Measurements from ENCODE around the gene ATAD1.
"Not testable (repeated sequence)": the region's sequence is repeated elsewhere in the genome, so short reads cannot be mapped to it uniquely, and the experiment has no call there.

ATAD1 gene

DNA sequence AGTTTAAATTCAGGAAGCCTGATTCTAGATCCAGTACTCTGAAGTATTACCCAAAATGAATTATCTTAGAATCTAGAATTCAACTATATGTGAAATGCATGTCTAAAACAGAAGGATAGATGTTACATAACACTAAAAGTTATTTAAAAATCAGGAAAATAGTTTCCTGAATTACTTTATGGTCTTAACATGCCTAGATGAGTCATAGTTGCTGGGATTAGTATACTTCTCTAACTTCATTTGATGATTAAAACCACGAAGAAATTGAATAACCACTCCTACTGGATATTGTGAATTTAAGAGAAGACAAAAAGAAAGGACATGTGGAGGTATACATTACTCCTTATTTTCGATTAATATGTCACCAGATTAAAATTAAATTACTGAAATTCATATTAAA is 65.5 kb downstream of the ATAD1 start:
- DNase-seq, result no peak

DNA sequence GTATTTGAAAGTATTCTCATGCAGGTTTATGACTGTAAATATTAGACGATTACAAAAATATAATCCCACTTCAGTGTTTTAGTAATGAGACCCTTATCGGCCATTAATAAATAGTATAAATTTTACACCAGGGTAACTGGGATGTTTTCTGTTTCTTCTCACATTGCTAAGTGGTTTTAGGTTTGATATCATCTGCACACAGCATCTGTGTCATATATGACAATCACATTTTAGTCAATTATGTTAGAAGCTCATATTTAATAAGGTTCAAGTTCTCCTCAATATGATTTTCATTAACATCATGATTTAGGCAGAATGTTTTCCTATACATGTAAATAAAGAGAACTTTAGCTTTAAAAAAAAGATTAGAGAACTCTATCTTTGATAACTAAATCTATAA is 66.8 kb downstream of the ATAD1 start:
- DNase-seq, result no peak

GRCh38 chr10:87750817-87751216 is 67.2 kb downstream of the ATAD1 start:
- no peak for DNase-seq

GRCh38 chr10:87750001-87750671 is 67.9 kb downstream of the ATAD1 start:
- no peak for DNase-seq

DNA sequence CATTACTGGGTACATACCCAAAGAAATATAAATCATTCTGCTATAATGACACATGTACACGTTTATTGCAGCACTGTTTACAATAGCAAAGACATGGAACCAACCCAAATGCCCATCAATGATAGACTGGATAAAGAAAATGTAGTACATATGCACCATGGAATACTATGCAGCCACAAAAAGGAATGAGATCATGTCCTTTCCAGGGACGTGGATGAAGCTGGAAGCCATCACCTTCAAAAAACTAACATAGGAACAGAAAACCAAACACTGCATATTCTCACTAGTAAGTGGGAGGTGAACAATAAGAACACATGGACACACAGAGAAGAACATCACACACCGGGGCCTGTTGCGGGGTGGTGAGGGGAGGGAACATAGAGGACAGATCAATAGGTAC is 69.8 kb downstream of the ATAD1 start:
- not testable (repeated sequence) for DNase-seq

DNA sequence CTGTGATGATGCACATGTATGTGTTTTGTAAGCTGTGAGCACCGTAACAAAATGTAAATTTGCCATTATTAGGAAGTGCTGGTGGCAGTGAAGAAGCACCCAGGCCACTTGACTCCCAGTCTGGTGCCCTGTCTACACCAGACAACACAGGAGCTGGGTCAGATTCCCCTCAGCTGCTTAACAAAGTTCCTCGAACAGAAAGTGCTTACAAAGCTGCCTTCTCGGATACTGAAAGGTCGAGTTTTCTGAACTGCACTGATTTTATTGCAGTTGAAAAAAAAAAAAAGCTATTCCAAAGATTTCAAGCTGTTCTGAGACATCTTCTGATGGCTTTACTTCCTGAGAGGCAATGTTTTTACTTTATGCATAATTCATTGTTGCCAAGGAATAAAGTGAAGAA is 71.1 kb downstream of the ATAD1 start:
- no peak for DNase-seq

GRCh38 chr10:87744606-87745005 is 73.4 kb downstream of the ATAD1 start:
- no peak for DNase-seq

DNA sequence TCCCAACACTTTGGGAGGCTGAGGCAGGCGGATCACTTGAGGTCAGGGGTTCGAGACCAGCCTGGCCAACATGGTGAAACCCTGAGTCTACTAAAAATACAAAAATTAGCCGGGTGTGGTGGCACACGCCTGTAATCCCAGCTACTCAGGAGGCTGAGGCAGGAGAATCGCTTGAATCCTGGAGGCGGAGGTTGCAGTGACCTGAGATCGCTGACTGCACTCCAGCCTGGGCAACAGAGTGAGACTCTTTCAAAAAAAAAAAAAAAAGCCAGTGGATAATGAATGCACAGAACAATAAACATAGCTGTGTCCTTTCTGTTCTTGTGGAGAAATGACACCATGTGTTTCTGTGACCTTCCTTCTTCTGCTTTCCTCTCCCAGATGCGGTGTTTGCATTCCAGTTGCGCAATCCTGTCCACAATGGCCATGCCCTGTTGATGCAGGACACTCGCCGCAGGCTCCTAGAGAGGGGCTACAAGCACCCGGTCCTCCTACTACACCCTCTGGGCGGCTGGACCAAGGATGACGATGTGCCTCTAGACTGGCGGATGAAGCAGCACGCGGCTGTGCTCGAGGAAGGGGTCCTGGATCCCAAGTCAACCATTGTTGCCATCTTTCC is 74.9 kb downstream of the ATAD1 start:
- DNase-seq, result not testable (repeated sequence)

GRCh38 chr10:87740254-87740655 is 77.8 kb downstream of the ATAD1 start:
- peak; percentile 29 for DNase-seq

DNA sequence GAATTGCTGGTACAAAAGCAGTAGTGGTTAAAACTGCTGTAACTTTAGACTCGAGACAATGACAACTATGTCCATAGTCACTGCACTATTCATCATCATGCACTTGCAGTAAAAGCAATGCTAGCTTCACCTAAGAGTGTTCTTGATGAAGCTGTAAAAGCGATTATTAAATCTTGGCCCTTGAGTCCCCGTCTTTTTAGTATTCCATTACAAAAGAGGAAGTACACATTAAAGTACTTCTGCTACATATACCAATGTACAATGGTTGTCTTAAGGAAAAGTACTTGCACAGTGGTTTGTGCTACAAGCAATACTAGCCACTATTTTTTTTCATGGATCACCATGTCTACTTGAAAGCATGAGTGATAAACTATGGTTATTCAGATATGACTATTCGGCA is 78.3 kb downstream of the ATAD1 start:
- DNase-seq, result no peak

GRCh38 chr10:87738253-87738652 is 79.8 kb downstream of the ATAD1 start:
- not testable (repeated sequence) for DNase-seq

DNA sequence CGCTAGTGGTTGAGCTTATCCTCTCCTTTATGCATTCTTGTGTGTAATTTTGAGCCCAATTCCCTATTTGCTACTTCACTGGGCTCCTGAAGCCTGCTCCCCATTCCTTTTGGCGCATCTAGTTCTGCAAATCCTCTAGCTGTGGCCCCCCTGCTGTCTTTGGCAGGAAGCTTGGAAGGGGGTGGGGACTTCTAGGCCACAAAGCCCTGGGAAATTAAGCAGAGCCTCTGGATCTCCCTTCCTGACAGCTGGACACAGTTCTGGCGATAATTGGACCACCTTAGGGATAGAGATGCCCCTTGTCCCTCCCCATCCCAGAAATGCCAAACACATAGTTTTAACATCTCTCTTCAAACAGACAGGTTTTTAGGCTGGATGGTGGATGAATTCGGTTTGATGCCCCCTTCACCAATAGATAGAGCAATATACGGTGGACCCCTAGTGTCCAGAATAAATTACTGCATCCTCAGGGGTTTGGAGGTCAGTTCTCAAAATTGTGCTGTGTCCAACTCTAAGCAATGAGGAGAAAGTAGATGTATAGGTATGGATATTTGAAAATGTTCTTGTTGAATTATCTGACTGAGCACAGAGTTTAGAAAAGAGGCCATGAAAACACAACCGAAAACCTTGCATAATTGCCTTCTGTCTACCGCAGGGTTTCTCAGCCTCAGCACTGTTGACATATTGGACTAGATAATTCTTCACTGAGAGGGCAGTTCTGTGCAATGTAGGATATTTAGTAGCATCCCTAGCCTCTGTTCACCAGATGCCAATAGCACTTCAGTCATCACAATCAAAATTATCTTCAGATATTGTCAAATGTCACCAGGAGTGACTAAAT is 82.8 kb downstream of the ATAD1 start:
- DNase-seq, result peak; percentile 77

DNA sequence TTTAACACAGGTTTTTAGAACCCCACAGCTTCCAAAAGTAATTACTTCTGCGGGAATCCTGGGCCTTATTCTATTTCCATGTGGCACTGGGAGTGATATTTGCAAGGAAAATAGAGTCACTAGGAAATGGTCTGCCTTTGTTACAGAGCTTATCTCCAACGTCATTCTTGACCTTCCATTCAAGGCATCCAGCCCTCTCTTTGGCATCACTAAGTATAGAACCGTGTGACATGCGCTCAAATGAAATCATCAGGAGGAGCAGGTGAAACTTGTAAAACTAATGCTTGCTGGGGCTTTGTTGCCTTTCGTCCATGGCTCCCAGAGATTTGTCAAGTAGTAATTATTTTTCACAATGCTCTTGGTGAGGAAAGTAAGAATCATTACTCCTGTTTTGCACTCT is 84.9 kb downstream of the ATAD1 start:
- DNase-seq, result no peak

GRCh38 chr10:87729940-87730339 is 88.1 kb downstream of the ATAD1 start:
- no peak for DNase-seq

- DNase-seq, result no peak
Measured at GRCh38 chr10:87724789-87725188, 93.2 kb downstream of the ATAD1 start.

DNA sequence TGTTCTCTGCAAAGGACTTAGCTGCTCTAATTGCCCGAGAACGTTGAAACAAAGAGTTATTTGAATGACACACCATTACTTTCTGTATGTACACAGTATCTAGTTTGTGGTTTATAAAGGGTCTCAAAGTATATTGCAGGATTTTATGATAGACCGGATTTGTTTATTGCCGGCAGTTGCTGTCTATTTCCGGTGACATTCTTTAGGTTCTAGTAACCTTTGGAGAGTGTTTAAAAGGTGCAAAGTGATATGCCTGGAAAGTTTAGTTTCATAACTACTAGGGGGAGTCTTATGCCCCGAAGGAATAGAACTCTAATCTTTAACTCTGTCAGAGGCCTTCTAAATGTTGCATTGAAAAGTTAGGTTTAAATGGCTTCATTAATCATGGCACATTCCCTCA is 94.5 kb downstream of the ATAD1 start:
- no peak for DNase-seq

DNA sequence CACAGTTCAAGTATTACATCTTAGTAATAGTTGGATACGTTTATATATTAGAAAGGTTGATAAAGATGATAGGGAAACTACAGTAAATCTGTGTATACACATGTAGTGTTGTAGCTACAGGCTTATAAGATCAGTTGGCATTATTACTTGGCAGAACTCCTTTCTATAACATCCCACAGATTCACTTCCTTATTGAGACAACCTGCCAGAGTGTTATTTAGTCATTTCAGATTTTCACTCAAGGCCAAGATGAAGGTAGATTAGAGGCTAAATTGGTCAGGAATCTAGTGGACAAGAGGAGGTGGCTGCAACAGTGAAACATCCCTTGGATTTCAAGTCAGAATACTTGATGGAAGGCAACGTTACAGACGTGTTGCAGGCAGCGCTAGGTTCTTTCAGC is 95.3 kb downstream of the ATAD1 start:
- DNase-seq, result no peak

GRCh38 chr10:87721781-87722180 is 96.2 kb downstream of the ATAD1 start:
- DNase-seq, result no peak

DNA sequence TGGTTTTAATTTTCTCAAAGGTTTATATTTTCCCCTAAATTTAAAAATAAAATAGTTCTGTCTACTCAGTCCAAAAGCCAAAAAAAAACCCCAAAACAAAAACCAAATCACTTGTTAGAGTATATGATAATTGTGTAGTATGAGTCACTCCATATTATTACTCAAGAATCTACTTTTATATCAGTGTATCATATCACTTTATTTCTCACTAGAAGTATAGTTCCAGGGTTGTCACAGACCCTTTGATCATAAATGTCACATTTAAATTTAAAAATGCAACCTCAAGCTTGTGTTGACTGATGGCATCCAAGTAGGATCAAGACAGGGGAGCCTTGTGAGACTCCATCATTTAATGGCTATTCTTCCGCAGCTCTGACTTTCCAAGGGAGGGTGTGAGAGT is 97.4 kb downstream of the ATAD1 start:
- DNase-seq, result no peak

DNA sequence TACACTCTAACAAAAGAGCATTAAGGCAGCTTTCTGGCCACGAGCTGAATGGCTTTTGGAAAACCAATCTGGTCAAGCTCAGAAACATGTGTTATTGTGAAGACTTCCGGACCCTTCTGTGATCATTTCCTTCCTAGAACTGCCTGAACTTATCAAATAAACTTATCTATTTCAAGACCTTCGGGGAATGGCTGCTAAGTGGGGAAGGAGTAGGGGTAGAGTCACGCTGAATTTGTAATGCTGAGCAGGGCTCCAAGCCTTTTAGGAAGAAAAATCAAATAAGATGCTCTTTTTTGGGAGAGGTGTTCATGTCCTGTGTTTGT is 101.7 kb downstream of the ATAD1 start:
- no peak for DNase-seq

DNA sequence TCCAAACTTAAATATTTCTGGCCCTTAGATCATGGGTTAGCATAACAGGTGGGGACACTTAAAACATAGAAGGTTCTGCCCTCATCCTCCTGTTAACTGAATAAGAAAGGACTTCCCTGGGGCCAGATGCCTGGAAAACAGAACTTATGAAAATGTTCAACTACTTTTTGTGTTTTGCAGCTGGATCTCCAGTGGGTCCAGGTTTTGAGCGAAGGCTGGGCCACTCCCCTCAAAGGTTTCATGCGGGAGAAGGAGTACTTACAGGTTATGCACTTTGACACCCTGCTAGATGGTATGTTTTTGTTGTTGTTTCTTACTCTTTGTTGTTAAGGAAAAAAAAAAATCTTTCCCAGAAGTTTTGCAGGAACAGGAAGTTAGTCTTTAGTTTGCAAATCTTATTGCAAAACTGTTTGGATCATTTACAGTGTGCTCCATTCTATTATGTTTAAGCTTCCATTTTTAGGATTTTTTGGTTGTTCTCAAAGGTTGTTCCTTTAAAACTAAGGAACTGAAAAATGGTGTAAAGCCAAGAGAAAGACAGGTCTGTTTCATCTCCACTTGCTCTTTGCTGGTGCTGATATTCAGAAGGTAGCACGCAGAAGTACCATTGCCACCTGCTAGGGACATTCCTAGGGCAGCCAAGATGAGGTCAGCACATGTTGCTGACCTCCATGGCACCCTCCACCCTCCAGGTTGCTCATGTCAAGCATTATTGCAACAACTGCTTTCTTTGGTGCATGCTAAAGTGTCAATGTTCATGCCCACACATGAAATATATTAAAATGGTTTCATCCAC is 102.3 kb downstream of the ATAD1 start:
- no peak for DNase-seq

DNA sequence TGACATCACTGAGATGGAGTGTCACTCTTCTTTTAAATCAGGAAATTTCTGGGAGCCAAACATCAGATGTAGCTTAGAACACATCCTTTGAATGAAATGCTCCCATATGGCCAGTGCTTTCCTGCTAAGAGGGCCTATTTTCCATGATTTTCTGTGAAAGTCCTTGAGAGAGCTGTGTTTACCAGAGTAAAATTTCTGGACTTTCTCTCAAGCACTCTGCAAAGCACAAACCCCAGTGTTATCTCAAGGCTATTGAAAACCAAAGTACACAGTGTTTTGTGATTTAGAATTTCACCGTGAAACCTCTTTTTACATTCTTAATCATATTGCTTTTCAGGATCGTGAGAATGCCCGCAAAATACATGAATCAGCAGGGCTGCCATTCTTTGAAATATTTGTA is 104.3 kb downstream of the ATAD1 start:
- no peak for DNase-seq

- DNase-seq, result no peak
Measured at GRCh38 chr10:87712913-87713616, 105.0 kb downstream of the ATAD1 start.

Measured in hematopoietic multipotent progenitor cell treated with erythropoietin and hydrocortisone succinate and interleukin-3 and kit ligand, for 6 days (in vitro differentiated cells).